GM23338 (cell line): ENCODE data around the gene CERS2.

Source experiments
- CREB1 ChIP-seq: fragments of 250-450 bp; sonication (Bioruptor Pico); IDR thresholded peaks from 2 replicates; pipeline ENCODE4 v1.5.0; 2020; ENCODE audit warnings: low read depth, mild to moderate bottlenecking, moderate library complexity
- EZH2 ChIP-seq: fragments of 200-600 bp; sonication (generic); IDR thresholded peaks from one replicate; pipeline ENCODE4 v1.8.0; 2017; ENCODE audit warnings: antibody characterized with exemption, mild to moderate bottlenecking, low read depth; ENCODE audit not compliant: unreplicated experiment
- EZH2phosphoT487 ChIP-seq: fragments of 200-600 bp; sonication (generic); IDR thresholded peaks from one replicate; pipeline ENCODE4 v1.8.1; 2018; ENCODE audit warnings: antibody characterized with exemption; ENCODE audit not compliant: unreplicated experiment
- JUNB ChIP-seq: IDR thresholded peaks from one replicate; pipeline ENCODE4 v1.6.1; 2016; ENCODE audit warnings: antibody characterized with exemption; ENCODE audit not compliant: unreplicated experiment
- POLR2AphosphoS5 ChIP-seq: IDR thresholded peaks from 2 replicates; pipeline ENCODE4 v1.6.1; 2016; ENCODE audit warnings: antibody characterized with exemption, low read depth
- TF ChIP-seq, protein P1 (sequence below), 2 experiments: fragments of 200-600 bp in 1 of 2; sonication (generic) in 1 of 2; conservative IDR thresholded peaks; 2 replicates each; pipeline versions ENCODE4 v1.5.1 to v1.6.1; 2016 to 2017; ENCODE audit warnings: antibody characterized with exemption in 2 of 2, low read depth in 2 of 2, mild to moderate bottlenecking in 2 of 2, moderate library complexity in 1 of 2

DNA sequence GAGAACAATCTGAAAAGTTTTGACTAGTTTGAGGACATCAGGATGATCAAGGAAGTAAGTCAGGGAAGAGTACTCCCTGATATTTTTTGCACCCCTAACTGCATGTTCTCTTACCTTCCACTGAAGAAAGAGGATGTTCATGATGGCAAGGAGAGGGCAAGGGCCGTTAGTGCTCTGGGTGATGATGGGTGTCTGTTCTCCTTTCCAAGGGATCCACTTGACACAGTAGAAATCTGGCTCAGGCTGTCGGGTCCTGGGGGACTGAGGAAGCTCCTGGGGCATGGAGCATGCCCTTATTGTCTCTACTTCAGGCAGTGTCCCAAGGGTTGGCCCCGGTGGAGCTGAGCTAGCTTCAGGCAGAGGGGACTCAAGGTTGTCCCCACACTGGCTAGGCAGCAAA is 27.4 kb upstream of the CERS2 start:
- TF ChIP-seq CREB1 (CRISPR knock-in tag) (no peak), EZH2phosphoT487 (no peak), POLR2AphosphoS5 (no peak), JUNB (no peak), EZH2 (no peak)
- TF ChIP-seq, protein P1, sequence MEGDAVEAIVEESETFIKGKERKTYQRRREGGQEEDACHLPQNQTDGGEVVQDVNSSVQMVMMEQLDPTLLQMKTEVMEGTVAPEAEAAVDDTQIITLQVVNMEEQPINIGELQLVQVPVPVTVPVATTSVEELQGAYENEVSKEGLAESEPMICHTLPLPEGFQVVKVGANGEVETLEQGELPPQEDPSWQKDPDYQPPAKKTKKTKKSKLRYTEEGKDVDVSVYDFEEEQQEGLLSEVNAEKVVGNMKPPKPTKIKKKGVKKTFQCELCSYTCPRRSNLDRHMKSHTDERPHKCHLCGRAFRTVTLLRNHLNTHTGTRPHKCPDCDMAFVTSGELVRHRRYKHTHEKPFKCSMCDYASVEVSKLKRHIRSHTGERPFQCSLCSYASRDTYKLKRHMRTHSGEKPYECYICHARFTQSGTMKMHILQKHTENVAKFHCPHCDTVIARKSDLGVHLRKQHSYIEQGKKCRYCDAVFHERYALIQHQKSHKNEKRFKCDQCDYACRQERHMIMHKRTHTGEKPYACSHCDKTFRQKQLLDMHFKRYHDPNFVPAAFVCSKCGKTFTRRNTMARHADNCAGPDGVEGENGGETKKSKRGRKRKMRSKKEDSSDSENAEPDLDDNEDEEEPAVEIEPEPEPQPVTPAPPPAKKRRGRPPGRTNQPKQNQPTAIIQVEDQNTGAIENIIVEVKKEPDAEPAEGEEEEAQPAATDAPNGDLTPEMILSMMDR (conservative IDR thresholded peaks at IDR 0.05; ENCODE audit: low read depth in 2 of 2): no peak
